Limb (tissue), 2 donors: ENCODE measurements around the gene LMAN1L.
"Not testable (repeated sequence)": the region's sequence is repeated elsewhere in the genome, so short reads cannot be mapped to it uniquely, and the experiment has no call there.

Source experiments
- DNase-seq, 2 donors: peaks; one replicate each; pipeline ENCODE4 v3.0.0-alpha.2; 2016; ENCODE audit errors: extremely low spot score in 2 of 2

Gene LMAN1L

GRCh38 chr15:74782259-74783071, 30.2 kb upstream of the LMAN1L start:
- peak in 1 of 2 donors; percentile 69 for DNase-seq

DNA sequence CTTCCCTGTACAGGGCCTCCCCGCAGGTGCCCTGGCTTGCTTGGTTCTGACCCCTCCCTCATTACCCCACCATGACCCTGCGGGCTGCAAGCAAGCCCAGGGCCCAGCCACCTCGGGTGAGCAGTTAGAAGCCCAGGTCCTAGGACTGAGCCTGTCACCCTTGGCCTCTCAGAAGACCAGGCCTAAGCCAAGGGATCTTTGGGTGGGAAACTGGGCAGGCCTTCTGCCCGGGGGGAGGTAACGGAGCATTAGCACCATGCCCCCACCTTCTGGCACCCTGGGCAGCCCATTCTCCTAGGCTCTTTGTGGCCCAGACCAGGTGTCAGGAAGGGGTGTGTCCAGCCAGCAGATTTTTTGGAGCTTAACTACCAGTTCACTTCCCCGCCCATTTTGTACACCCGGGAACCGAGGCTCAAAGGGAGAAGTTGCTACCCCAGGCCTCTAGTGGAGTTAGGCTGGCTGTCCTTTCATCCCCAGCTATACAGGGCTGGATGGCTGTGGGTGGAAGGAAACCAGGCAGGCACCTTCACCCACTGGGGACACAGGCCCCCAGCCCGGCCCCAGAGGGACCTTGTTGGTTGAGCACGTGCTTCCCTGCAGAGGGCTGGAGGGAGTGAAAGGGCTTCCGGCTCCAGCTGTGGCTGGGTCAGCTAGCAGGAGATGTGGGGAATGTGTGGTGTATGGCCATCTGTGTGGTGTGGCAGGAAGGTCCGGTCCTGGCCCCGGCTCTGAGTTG, 29.4 kb upstream of the LMAN1L start:
- no peak for DNase-seq

DNA sequence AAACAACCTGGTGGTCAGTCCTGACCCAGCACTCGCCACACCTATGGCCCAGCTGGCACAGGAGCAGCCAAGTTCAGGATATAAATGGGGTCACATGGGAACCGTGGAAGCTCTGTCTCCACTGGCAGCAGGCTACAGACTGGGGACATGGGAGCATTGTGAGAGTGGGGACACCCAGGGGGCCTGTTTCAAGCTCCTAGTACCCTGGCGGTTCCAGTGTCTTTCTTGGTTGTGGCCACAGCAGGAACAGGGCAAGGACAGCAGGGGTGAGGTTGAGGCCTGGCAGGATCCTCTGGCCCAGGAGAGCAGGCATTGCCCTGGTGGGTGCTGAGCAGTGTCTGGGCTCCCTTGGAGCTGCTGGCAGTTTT, 28.8 kb upstream of the LMAN1L start:
- DNase-seq, result no peak

DNA sequence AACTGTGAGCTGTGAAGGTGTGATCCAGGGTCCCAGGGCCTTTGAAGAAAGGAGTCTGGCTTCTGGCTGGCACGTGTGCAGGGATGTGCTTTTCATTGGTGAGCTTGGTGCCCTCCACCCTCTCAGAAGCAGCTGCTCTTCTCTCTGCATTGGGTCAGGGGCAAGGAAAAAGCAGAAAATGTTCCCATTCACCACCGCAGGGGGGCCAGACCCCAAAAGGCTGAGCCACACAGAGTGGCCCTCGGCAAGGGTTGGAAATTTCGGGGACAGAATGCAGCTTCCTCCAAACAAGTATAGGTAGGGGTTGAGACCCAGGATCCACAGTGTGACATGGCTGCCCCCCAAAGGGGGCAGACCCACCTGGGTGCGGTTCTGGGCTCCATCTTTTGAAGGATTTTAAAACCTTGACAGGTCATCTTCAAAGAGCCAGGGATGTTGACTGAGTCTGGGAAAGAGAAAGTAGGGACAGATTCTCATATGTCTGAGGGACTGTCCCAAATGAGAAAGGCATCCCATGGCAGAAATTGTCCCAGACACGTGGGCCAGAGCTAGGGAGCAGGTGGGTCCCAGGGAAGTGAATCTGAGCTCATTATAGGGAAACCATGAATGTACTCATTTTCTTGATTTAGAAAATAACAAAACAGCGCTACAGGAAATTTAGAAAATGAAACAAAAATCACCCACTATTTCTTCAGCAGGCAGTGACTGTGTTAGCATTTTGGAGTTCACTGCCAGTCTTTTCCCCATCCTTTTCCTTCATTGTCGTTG, 28.0 kb upstream of the LMAN1L start:
- no peak for DNase-seq

- no peak for DNase-seq
These were observed 27.2 kb upstream of the LMAN1L start for GRCh38 chr15:74785194-74786032.

- not testable (repeated sequence) for DNase-seq
These were observed 26.6 kb upstream of the LMAN1L start for GRCh38 chr15:74786081-74786480.

DNA sequence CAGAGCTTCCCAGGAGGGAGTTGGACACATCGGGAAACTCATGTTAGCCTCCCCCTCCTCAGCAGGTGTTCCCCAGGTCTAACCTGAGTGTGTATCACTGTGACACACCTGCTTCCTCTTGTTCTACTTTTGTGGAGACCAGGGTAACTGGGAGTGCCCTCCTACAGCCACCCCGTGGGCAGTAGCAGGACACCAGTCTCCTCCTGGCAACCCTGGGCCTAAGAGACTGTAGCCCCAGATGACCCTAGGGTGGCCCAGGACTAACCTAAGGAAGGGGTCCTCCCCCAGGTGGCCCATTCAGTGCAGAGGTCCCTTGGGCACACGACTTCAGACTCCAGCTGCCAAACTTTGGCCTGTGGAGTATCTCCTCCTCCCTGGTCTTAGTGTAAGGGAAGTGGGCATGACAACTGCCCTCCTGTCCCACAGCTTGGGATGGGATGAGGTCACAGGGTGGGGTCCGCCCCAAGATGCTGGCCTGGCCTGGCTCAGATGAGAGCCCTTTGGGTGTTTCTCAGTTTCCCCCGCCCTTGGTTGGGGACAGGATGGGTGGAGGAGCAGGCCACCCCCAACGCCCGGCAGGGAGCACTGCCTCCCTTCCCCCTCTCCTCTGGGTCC, 26.0 kb upstream of the LMAN1L start:
- no peak for DNase-seq

GRCh38 chr15:74787251-74788041, 25.2 kb upstream of the LMAN1L start:
- DNase-seq, result no peak

GRCh38 chr15:74788042-74788682, 24.5 kb upstream of the LMAN1L start:
- DNase-seq, result no peak

DNA sequence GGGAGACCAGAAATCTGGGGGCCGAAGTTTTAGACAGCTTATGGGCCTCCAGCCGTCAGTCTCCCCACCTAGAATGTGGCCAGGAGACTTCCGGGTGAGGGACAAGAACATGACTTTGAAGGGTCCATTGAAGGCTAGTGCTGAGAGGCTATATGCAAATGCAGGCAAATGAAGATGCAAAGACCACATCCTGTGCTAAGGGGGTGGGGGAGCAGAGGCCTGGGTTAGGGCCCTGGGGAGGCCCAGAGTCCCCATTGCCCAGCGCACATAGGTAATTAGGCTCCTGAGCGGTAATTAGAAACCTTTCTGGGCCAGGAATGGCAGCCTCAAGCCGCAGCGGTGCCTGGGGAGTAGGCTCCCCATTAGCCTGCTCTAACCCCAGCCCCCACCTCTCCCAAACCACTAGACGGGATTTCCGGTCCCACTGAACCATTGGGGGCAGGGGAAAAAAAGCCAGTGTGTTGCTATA, 23.9 kb upstream of the LMAN1L start:
- DNase-seq, result no peak

- DNase-seq, result no peak
These were observed 23.4 kb upstream of the LMAN1L start for GRCh38 chr15:74789171-74789631.

GRCh38 chr15:74789741-74790079, 22.9 kb upstream of the LMAN1L start:
- DNase-seq, result no peak

DNA sequence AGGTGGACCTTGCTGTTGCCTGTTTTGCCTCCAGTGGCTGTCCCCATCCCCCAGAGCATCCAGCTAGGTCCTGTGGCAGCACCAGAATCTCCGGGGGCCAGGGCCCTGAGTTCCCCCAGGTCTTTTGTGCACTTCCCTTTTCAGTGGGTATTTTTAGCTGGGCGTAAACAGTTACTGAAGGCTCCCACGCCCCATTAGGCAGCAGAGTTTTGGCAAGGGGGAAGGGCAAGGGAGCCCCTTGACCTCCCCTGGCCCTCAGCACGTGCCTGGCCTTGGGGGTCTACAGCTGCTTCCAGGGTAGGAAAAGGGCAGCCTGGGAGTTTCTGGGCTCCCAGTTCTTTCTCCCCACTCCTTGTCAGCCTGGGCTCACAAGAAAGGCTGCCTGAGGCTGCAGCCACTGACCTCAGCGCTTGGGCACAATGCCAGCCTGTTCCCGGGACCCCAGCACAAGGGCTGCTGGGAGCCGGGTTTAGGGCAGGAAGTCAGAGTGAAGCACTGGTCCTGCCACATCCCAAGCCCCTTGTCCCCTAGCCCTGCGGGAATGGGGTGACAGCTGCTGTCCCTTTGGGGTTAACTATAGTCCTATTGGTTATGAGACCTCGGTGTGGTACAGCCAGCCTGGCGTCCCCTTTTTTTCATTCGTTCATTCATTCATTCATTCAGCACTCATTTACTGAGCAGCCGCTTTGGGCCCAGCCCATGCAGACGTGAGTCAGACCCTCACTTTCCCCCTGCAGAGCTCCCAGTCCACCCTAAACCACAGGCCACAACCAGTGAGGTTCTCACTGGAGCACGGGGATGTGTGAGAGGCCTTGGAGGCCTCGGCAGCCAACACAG, 22.3 kb upstream of the LMAN1L start:
- DNase-seq, result peak in 1 of 2 donors; percentile 78

DNA sequence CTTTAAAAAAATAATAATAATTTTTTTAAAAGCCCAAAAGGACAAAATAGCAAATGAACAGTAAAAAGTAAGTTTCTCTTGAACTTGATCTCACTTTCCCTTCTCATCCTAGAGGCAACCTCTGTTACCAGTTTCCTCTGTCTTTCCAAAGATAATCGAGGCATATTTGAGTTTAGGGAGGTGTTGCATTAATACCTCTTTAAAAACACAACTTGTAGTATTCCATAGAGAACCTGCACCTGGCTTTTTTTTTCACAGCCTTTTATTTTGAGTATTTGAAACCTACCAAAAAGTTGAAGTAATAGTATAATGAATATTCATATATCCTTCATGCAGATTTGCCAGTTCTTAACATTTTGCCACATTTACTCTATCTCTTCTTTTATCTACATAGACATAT, 21.6 kb upstream of the LMAN1L start:
- DNase-seq, result no peak

DNA sequence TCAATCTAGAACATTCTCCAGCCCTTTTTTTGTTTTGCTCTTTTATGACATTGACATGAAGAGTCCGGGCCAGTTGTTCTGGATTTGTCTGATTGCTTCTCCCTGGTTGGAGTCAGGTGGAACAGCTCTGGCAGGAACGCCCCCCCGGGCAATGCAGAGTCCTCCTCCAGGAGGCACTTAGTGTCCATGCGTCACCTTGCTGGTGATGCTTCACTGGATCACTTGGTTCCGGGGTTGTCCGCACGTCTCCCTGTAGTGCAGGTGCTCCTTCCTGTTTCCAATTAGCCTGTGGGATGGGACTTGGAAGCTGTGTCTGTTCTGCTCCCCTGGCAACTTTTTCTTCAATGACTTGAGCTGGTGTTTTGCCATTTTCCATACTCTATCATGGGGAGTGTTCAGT, 21.0 kb upstream of the LMAN1L start:
- no peak for DNase-seq

- no peak for DNase-seq
These were observed 20.2 kb upstream of the LMAN1L start for GRCh38 chr15:74792227-74793016.

DNA sequence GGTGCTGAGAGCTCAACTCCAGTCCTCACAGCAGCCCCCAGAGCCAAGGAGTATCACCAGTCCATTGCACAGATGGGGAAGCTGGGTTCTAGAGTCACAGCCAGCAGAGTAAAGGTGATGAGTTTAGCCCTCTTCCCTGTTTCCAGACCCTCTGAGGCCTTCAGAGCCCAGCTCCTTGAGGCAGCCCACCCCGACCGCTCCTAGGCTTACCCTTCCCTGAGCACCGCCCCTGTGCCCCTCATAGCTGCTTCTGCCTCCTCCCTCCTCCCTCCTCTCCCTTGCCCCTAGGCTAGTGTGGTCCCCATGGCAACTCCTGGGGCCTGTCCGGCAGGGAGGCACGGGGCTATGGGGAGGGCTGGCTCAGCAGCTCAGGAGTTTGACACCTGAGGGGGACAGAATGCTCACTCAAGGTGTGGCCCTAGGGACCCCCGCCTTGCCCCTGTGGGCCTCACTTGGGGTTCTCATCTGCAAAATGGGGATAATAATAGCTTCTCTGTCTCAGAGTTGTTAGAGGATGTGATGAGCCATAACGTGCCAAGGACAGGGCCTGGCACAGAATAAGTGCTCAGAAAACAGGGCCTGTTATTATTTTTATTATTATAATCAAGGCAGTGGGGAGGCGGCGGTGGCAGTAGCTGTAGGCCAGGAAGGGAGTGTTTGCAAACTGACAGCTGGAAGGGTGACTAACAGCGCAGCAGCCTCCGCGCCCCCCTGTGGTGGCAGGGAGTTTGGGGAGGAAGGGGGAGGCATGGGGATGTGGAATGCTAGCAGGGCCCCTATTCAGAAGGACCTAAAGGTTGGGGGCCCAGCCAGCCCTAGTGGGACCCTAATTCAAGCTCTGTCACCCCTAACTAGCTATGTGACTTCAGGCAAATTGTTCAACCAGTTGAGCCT, 19.3 kb upstream of the LMAN1L start:
- DNase-seq, result no peak
